Activated naive CD4-positive, alpha-beta T cell treated with Interleukin-2 at 50 U/mL for 16 hours (primary cell): Measurements from ENCODE around the gene SLC2A11.
"Not testable (repeated sequence)": the region's sequence is repeated elsewhere in the genome, so short reads cannot be mapped to it uniquely, and the experiment has no call there.

Experiments used
- DNase-seq: peaks from one replicate; pipeline ENCODE4 v3.0.0-alpha.2; 2020

SLC2A11 gene

GRCh38 chr22:23910496-23911190 is 53.0 kb downstream of the SLC2A11 start:
- DNase-seq = no peak

GRCh38 chr22:23911318-23911980 is 53.8 kb downstream of the SLC2A11 start:
- DNase-seq = no peak

GRCh38 chr22:23912293-23912903 is 54.7 kb downstream of the SLC2A11 start:
- no peak for DNase-seq

- DNase-seq = peak; percentile 19
These were observed 55.6 kb downstream of the SLC2A11 start for GRCh38 chr22:23913306-23913660.

GRCh38 chr22:23913661-23914353 is 56.1 kb downstream of the SLC2A11 start:
- peak; percentile 100 for DNase-seq

GRCh38 chr22:23915290-23915689 is 57.6 kb downstream of the SLC2A11 start:
- no peak for DNase-seq

- DNase-seq = not testable (repeated sequence)
These were observed 62.6 kb downstream of the SLC2A11 start for GRCh38 chr22:23920267-23920611.

- DNase-seq = not testable (repeated sequence)
These were observed 64.0 kb downstream of the SLC2A11 start for GRCh38 chr22:23921586-23922201.

- DNase-seq = no peak
These were observed 65.2 kb downstream of the SLC2A11 start for GRCh38 chr22:23922921-23923320.

- DNase-seq = no peak
These were observed 67.4 kb downstream of the SLC2A11 start for GRCh38 chr22:23925020-23925606.

GRCh38 chr22:23926561-23926960 is 68.9 kb downstream of the SLC2A11 start:
- no peak for DNase-seq
